ENCODE data around the gene DEK. TPM values are rescaled to one million over a fixed set of nuclear protein-coding genes. Genes with fewer than 3 reads are reported as not detected.

Gene DEK
- total and polyA plus RNA-seq, 2 of the 13 experiments (the other 11 are each of a cell fraction or from before 2014, with no cell fraction given) = 53.2 to 276 TPM

DNA sequence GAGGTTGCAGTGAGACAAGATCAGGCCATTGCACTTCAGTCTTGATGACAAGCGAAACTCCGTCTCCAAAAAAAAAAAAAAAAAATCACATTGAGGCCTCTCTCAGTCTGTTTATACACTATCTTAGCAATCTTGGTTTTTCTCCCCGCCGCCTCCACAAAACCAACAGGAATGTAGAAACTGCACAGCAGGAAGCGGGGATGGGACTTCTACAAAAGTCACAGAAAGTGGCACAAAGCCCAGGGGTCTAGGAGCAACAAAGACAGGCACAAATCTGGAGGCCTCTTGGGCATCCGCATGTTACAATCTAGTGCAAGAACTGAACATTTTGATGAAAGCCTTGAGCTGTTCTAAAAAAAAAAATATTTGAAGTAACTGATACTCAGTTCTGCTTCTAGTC lies 60.5 kb downstream of the DEK start (continued):
- TF ChIP-seq, protein P1, sequence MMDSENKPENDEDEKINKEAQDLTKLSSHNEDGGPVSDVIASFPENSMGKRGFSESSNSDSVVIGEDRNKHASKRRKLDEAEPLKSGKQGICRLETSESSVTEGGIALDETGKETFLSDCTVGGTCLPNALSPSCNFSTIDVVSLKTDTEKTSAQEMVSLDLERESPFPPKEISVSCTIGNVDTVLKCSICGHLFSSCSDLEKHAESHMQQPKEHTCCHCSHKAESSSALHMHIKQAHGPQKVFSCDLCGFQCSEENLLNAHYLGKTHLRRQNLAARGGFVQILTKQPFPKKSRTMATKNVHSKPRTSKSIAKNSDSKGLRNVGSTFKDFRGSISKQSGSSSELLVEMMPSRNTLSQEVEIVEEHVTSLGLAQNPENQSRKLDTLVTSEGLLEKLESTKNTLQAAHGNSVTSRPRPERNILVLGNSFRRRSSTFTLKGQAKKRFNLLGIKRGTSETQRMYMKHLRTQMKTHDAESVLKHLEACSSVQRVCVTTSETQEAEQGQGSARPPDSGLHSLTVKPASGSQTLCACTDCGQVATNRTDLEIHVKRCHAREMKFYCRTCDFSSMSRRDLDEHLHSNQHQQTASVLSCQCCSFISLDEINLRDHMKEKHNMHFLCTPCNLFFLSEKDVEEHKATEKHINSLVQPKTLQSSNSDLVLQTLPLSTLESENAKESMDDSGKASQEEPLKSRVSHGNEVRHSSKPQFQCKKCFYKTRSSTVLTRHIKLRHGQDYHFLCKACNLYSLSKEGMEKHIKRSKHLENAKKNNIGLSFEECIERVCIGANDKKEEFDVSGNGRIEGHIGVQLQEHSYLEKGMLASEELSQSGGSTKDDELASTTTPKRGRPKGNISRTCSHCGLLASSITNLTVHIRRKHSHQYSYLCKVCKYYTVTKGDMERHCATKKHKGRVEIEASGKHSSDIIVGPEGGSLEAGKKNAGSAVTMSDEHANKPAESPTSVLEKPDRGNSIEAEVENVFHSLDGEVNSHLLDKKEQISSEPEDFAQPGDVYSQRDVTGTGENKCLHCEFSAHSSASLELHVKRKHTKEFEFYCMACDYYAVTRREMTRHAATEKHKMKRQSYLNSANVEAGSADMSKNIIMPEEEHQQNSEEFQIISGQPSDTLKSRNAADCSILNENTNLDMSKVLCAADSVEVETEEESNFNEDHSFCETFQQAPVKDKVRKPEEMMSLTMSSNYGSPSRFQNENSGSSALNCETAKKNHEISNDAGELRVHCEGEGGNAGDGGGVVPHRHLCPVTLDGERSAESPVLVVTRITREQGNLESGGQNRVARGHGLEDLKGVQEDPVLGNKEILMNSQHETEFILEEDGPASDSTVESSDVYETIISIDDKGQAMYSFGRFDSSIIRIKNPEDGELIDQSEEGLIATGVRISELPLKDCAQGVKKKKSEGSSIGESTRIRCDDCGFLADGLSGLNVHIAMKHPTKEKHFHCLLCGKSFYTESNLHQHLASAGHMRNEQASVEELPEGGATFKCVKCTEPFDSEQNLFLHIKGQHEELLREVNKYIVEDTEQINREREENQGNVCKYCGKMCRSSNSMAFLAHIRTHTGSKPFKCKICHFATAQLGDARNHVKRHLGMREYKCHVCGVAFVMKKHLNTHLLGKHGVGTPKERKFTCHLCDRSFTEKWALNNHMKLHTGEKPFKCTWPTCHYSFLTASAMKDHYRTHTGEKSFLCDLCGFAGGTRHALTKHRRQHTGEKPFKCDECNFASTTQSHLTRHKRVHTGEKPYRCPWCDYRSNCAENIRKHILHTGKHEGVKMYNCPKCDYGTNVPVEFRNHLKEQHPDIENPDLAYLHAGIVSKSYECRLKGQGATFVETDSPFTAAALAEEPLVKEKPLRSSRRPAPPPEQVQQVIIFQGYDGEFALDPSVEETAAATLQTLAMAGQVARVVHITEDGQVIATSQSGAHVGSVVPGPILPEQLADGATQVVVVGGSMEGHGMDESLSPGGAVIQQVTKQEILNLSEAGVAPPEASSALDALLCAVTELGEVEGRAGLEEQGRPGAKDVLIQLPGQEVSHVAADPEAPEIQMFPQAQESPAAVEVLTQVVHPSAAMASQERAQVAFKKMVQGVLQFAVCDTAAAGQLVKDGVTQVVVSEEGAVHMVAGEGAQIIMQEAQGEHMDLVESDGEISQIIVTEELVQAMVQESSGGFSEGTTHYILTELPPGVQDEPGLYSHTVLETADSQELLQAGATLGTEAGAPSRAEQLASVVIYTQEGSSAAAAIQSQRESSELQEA (CRISPR knock-in tag; IDR thresholded peaks at IDR 0.05; ENCODE audit: not compliant biosample characterization) = no peak
- TF ChIP-seq, protein P2, sequence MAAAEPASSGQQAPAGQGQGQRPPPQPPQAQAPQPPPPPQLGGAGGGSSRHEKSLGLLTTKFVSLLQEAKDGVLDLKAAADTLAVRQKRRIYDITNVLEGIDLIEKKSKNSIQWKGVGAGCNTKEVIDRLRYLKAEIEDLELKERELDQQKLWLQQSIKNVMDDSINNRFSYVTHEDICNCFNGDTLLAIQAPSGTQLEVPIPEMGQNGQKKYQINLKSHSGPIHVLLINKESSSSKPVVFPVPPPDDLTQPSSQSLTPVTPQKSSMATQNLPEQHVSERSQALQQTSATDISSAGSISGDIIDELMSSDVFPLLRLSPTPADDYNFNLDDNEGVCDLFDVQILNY (CRISPR knock-in tag; conservative IDR thresholded peaks at IDR 0.05) = no peak
- no peak for TF ChIP-seq KLF11 (CRISPR knock-in tag; IDR thresholded peaks at IDR 0.05)
- TF ChIP-seq CENPT (CRISPR knock-in tag; IDR thresholded peaks at IDR 0.05; ENCODE audit: low read depth) = no peak
- no peak for TF ChIP-seq SP4 (CRISPR knock-in tag; IDR thresholded peaks at IDR 0.05)
- TF ChIP-seq, protein P3, sequence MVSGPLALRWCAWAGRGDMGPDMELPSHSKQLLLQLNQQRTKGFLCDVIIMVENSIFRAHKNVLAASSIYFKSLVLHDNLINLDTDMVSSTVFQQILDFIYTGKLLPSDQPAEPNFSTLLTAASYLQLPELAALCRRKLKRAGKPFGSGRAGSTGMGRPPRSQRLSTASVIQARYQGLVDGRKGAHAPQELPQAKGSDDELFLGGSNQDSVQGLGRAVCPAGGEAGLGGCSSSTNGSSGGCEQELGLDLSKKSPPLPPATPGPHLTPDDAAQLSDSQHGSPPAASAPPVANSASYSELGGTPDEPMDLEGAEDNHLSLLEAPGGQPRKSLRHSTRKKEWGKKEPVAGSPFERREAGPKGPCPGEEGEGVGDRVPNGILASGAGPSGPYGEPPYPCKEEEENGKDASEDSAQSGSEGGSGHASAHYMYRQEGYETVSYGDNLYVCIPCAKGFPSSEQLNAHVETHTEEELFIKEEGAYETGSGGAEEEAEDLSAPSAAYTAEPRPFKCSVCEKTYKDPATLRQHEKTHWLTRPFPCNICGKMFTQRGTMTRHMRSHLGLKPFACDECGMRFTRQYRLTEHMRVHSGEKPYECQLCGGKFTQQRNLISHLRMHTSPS (CRISPR knock-in tag; IDR thresholded peaks at IDR 0.05; ENCODE audit: low read depth) = no peak
- TF ChIP-seq HMG20A (CRISPR knock-in tag; IDR thresholded peaks at IDR 0.05; ENCODE audit: borderline replicate concordance) = no peak
- no peak for TF ChIP-seq NR2F1 (CRISPR knock-in tag; IDR thresholded peaks at IDR 0.05)
